PC-3 (cell line): ENCODE data around the gene EIF4EBP2.

Experiments used
- EZH2 ChIP-seq: fragments of 300-600 bp; sonication (generic); IDR thresholded peaks from one replicate; pipeline ENCODE4 v1.6.1; 2017; ENCODE audit warnings: antibody characterized with exemption, mild to moderate bottlenecking, low read length; ENCODE audit not compliant: unreplicated experiment
- EZH2phosphoT487 ChIP-seq: fragments of 300-600 bp; sonication (generic); IDR thresholded peaks from 2 replicates; pipeline ENCODE4 v1.6.1; 2018; ENCODE audit warnings: mild to moderate bottlenecking, antibody characterized with exemption, low read length, borderline replicate concordance
- TF ChIP-seq, protein P1 (sequence below): fragments of 300-600 bp; sonication (generic); conservative IDR thresholded peaks from 2 replicates; pipeline ENCODE4 v1.5.1; 2017; ENCODE audit warnings: antibody characterized with exemption, low read depth, mild to moderate bottlenecking, low read length

DNA sequence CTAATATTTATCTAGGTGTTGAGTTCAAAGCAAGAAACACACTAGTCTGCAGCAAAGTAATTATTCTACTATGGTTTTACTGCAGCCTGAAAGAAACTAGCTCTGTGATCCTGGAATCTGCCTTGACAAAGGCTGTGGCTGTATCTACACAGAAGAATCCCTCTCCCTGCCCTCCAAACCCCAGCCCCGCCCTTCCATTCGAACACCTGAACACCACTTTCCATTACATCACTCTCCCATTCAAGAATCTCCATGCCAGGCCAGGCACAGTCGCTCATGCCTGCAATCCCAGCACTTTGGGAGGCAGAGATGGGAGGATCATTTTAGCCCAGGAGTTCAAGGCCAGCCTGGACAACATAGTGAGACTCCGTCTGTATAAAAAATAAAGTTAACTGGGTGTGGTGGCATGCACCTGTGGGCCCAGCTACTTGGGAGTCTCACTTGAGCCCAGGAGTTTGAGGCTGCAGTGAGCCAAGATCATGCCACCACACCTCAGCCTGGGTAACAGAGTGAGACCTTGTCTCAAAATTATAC is 44.9 kb upstream of the EIF4EBP2 start:
- TF ChIP-seq, protein P1, sequence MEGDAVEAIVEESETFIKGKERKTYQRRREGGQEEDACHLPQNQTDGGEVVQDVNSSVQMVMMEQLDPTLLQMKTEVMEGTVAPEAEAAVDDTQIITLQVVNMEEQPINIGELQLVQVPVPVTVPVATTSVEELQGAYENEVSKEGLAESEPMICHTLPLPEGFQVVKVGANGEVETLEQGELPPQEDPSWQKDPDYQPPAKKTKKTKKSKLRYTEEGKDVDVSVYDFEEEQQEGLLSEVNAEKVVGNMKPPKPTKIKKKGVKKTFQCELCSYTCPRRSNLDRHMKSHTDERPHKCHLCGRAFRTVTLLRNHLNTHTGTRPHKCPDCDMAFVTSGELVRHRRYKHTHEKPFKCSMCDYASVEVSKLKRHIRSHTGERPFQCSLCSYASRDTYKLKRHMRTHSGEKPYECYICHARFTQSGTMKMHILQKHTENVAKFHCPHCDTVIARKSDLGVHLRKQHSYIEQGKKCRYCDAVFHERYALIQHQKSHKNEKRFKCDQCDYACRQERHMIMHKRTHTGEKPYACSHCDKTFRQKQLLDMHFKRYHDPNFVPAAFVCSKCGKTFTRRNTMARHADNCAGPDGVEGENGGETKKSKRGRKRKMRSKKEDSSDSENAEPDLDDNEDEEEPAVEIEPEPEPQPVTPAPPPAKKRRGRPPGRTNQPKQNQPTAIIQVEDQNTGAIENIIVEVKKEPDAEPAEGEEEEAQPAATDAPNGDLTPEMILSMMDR, result no peak
- TF ChIP-seq EZH2 (no peak), EZH2phosphoT487 (no peak)
